ENCODE data around the gene STOML2. TPM values are rescaled to one million over a fixed set of nuclear protein-coding genes. Genes with fewer than 3 reads are reported as not detected.

STOML2 gene
- total RNA-seq, 4 donors from 2014 or later, result 117 to 168 (median 158) TPM

DNA sequence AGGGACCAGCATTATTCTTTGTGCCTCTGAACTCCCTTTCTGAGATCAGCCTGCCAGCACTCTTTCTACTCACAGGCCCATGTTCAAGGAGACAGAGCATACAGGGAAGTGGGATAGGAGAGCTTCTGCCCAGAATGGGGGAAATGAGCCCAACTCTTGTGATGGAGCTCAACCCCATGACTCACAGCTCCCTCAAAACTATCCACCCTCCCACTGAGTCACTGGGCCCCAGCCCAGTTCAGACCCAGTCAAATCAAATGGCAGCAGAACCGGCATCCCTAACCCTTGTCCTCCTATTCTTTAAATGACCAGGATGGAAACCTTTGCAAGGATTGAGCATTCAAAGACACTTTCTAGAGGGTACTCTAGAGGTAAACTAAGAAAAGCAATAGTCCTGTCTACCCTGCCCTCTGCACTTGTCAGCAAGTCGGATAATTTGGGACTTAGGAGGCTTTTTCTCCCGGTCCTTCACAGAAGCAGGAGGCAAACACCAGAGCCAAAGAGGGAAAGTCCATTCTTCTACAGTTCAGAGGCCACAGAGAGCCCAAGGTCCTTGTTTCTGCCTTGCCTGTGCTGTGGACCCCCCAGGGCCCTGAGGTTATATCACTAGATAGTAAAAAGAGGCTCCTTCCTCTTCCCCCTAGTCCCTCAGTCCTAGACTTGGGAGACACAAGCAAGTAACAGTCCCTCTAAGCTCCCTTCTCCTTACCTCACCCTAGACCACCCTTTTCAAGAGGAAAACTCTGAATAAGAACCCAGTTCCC, 9.5 kb upstream of the STOML2 start:
- H3K27ac ChIP-seq, result peak overlapping the region; percentile 83 to 96 (median 88)
- in situ Hi-C loops (cut with MboI; ENCODE audit: low sequenced_read_pairs in 4 of 4) (loop anchor here in 2 of 4 donors (10.0 to 25.0 kb wide), 2 partner anchors 442 to 450 kb away; a partner anchor contains a TSS), intact Hi-C loops (cut with DNase I; ENCODE audit: low total_unique reads) (loop anchor here (10.0 kb wide), 3 partner anchors 252 to 702 kb away; partner anchors contain the start of genes DNAI1, FAM219A, HINT2 and SPAG8)
- no peaks in the 10 kb centered on the region for H3K9me3 ChIP-seq
- ATAC-seq (no peak), DNase-seq (no peak)
- TF ChIP-seq POLR2A (IDR thresholded peaks at IDR 0.05), result no peak
- TF ChIP-seq, protein P1, sequence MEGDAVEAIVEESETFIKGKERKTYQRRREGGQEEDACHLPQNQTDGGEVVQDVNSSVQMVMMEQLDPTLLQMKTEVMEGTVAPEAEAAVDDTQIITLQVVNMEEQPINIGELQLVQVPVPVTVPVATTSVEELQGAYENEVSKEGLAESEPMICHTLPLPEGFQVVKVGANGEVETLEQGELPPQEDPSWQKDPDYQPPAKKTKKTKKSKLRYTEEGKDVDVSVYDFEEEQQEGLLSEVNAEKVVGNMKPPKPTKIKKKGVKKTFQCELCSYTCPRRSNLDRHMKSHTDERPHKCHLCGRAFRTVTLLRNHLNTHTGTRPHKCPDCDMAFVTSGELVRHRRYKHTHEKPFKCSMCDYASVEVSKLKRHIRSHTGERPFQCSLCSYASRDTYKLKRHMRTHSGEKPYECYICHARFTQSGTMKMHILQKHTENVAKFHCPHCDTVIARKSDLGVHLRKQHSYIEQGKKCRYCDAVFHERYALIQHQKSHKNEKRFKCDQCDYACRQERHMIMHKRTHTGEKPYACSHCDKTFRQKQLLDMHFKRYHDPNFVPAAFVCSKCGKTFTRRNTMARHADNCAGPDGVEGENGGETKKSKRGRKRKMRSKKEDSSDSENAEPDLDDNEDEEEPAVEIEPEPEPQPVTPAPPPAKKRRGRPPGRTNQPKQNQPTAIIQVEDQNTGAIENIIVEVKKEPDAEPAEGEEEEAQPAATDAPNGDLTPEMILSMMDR (IDR thresholded peaks at IDR 0.05 in 4 of 5, conservative IDR thresholded peaks at IDR 0.05 in 1 of 5), result no peak
- H3K27me3 ChIP-seq, result no peaks in the 10 kb centered on the region
- H3K36me3 ChIP-seq, result peaks cover 0 to 11% of the 10 kb centered on the region in 2 donors
- H3K4me3 ChIP-seq, result peak overlapping the region in 1 of 4 donors; percentile 90
- peaks cover 30 to 38% of the 10 kb centered on the region in 2 donors for H3K4me1 ChIP-seq

DNA sequence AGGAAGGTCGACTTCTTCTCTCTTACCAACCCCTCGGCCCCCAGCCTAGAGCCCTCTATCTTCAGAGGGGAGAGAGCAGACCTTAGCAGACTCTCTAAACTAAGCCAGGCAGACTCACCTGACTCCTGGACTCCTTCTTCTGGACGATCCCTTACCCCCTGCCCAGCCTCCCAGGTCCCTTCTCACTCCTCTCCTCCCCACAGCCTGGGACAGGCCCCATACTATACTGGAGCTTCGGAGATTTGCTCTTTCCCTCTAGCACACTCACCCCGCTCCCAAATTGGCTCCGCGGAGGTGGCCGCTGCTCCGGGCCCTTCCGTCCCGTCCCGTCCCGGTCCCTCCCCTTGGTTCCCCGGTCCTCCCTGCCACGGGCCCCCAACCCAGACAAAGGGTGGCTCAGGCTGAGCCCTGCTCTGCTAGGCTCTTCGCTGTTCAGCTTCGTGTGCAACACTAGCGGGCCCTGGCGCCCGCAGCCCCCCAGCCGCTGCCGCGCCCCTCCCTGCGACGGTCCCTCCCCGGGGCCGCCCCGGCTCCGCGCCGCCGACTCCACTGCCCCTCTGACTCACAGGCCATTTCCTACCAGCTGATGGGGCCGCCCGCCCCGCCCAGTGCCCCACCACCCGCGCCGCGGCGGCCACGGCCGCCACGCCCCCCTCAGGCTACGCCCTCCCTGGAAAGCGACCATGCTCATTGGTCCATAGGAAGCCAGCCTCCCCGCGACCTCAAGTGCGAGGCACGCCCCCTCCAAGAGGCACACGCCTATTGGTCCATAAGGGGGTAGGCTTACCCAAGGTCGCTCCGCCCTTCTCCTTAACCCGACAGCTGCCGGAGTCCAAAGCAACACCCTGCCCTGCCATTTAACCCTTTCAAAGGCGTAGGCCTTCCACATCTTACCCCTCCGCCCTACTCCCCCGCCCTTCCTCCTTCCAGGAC, 8.3 kb upstream of the STOML2 start:
- Histone ChIP-seq H3K27me3 (no peaks in the 10 kb centered on the region), H3K9me3 (no peaks in the 10 kb centered on the region), H3K27ac (peak overlapping the region; percentile 91 to 96 (median 94)), H3K4me1 (peaks cover 26 to 38% of the 10 kb centered on the region in 2 donors), H3K4me3 (peak overlapping the region; percentile 75 to 91 (median 86)), H3K36me3 (peaks cover 0 to 23% of the 10 kb centered on the region in 2 donors)
- in situ Hi-C loops (cut with MboI; ENCODE audit: low sequenced_read_pairs in 4 of 4), result loop anchor here in 2 of 4 donors (10.0 to 25.0 kb wide), 2 partner anchors 444 to 451 kb away; a partner anchor contains a TSS
- ATAC-seq, result peak; percentile 80 to 83
- TF ChIP-seq POLR2A (IDR thresholded peaks at IDR 0.05), result peak; percentile 95
- TF ChIP-seq, protein P1 (IDR thresholded peaks at IDR 0.05 in 4 of 5, conservative IDR thresholded peaks at IDR 0.05 in 1 of 5), result no peak
- peak; percentile 98 to 99 for DNase-seq
- intact Hi-C loops (cut with DNase I; ENCODE audit: low total_unique reads), result loop anchor here (1.0 to 10.0 kb wide), 4 partner anchors 119 to 704 kb away; partner anchors contain the start of genes DNAI1, FAM219A, HINT2 and SPAG8

DNA sequence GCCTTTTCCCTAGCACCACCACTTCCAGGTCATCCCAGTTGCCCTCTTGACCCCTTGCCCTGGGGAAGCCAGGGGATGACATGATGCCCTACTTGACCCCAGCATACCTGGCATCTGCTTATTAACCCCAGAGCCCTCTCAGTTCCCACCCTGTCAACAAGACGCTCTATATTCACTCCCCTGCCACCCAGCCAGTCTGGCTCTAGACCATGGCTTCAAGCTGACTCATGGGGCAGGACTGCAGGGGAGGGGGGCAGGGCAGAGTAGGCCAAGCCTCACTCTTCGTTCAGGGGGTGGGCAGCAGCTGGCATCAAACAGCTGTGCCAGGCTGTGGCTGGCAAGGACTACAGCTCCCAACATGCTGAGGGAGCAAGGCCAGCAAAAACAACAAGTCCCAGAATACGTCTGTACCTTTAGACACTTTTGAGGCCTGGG, 7.4 kb upstream of the STOML2 start:
- TF ChIP-seq, protein P1 (IDR thresholded peaks at IDR 0.05 in 4 of 5, conservative IDR thresholded peaks at IDR 0.05 in 1 of 5), result no peak
- no peak for TF ChIP-seq POLR2A (IDR thresholded peaks at IDR 0.05)
- ATAC-seq, result peak in 1 of 2 donors; percentile 5

DNA sequence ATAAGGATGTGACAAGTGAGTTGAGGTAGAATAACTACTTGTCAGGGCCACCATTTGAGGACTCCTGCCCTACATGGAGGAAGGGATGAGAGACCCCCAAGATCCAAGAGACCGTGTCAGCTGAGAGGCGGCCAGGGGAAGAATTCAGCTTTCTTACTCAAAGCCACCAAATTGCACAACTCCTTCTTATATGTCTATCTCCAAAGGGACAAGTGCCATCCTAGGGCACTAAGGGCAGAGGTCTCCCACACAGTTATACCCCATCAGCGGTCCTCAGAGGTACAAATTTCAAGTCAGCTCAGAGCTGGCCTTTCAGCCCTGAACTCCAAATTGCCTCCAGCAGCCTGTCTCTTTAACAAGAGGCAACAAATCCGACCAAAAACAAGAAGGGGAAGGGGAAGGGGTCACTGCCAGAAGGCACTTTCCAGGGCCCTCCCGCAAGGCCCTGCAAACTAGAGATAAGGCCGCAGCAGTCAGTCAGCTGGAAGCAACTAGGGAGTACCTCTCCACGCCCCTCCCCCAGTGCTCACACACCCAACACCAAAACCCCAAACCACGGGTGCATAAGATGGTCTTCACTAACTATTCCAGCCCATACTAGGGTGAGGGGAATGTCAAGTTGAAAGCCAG, 6.1 kb upstream of the STOML2 start:
- Histone ChIP-seq H3K4me1 (peaks cover 14 to 25% of the 10 kb centered on the region in 2 donors), H3K36me3 (peaks cover 0 to 45% of the 10 kb centered on the region in 2 donors), H3K27ac (no peak overlapping the region), H3K4me3 (no peak overlapping the region), H3K27me3 (no peaks in the 10 kb centered on the region), H3K9me3 (no peaks in the 10 kb centered on the region)
- DNase-seq, result no peak
- TF ChIP-seq POLR2A (IDR thresholded peaks at IDR 0.05), result no peak
- TF ChIP-seq, protein P1 (IDR thresholded peaks at IDR 0.05 in 4 of 5, conservative IDR thresholded peaks at IDR 0.05 in 1 of 5), result no peak
- ATAC-seq, result no peak
- in situ Hi-C loops (cut with MboI; ENCODE audit: low sequenced_read_pairs in 4 of 4), result loop anchor here in 1 of 4 donors (25.0 kb wide), 1 partner anchor 453 kb away; a partner anchor contains a TSS
- intact Hi-C loops (cut with DNase I; ENCODE audit: low total_unique reads), result no loop called here

More for the DNA sequence above, 7.4 kb upstream of the STOML2 start:
- intact Hi-C loops (cut with DNase I; ENCODE audit: low total_unique reads), result loop anchor here (10.0 kb wide), 3 partner anchors 254 to 704 kb away; partner anchors contain the start of genes DNAI1, FAM219A, HINT2 and SPAG8
- H3K4me3 ChIP-seq, result peak overlapping the region; percentile 75 to 91 (median 86)
- no peaks in the 10 kb centered on the region for H3K27me3 ChIP-seq
- H3K36me3 ChIP-seq, result peaks cover 0 to 32% of the 10 kb centered on the region in 2 donors
- in situ Hi-C loops (cut with MboI; ENCODE audit: low sequenced_read_pairs in 4 of 4), result loop anchor here in 2 of 4 donors (10.0 to 25.0 kb wide), 2 partner anchors 444 to 452 kb away; a partner anchor contains a TSS
- H3K27ac ChIP-seq, result peak overlapping the region; percentile 91 to 96 (median 94)
- H3K9me3 ChIP-seq, result no peaks in the 10 kb centered on the region
- DNase-seq, result peak in 1 of 2 donors; percentile 59
- H3K4me1 ChIP-seq, result peaks cover 25 to 36% of the 10 kb centered on the region in 2 donors

All from gastrocnemius medialis (tissue), 4 donors.